WI38 (cell line): ENCODE results near the gene NHLRC4.

Source experiments
- H3K4me3 ChIP-seq: 2 replicates; pipeline ENCODE4 v1.5.1; 2011; ENCODE audit warnings: low read depth, mild to moderate bottlenecking, control low read depth, low read length
- TF ChIP-seq, protein P1 (sequence below): IDR thresholded peaks from 2 replicates; pipeline ENCODE4 v1.5.1; 2012; ENCODE audit warnings: low read depth, mild to moderate bottlenecking, control low read depth, low read length

Gene NHLRC4

GRCh38 chr16:575354-576196 lies 8.8 kb downstream of the NHLRC4 start:
- TF ChIP-seq, protein P1, sequence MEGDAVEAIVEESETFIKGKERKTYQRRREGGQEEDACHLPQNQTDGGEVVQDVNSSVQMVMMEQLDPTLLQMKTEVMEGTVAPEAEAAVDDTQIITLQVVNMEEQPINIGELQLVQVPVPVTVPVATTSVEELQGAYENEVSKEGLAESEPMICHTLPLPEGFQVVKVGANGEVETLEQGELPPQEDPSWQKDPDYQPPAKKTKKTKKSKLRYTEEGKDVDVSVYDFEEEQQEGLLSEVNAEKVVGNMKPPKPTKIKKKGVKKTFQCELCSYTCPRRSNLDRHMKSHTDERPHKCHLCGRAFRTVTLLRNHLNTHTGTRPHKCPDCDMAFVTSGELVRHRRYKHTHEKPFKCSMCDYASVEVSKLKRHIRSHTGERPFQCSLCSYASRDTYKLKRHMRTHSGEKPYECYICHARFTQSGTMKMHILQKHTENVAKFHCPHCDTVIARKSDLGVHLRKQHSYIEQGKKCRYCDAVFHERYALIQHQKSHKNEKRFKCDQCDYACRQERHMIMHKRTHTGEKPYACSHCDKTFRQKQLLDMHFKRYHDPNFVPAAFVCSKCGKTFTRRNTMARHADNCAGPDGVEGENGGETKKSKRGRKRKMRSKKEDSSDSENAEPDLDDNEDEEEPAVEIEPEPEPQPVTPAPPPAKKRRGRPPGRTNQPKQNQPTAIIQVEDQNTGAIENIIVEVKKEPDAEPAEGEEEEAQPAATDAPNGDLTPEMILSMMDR, result no peak

DNA sequence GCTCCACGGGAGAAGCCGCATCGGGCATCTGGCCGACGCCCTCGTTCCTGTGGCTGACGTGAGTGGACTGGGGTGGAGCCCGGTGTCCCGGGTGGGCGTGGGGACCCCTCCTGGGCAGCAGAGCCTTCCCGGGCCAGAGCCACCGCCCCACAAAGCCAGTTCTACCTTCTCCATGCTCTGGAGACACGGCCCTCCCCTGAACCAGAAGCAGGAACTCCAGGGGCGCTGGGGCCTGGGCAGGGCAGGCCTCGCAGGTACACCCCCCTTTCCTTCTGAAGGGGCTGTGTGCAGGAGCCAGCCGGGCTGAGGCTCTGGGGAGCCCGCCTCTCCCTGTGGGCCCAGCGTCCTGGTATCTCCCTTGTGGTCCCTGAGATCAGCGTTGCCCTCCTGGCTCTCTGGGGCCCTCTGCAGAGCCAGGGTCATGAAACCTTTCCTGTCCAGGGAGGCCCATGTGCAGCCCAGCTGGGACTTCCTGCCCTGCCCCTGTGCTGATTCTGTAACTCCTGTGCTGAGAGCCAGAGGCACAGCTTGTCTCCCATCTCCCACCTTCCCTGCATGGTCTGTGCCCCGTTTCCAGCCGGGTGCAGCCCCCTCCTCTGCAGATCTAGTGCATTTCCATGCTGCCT lies 9.5 kb downstream of the NHLRC4 start:
- TF ChIP-seq, protein P1, result no peak

More at GRCh38 chr16:575354-576196, 8.8 kb downstream of the NHLRC4 start:
- no peak overlapping the region for H3K4me3 ChIP-seq

GRCh38 chr16:576823-577201 lies 10.0 kb downstream of the NHLRC4 start:
- no peak overlapping the region for H3K4me3 ChIP-seq

More for the DNA sequence above, 9.5 kb downstream of the NHLRC4 start:
- H3K4me3 ChIP-seq, result no peak overlapping the region

GRCh38 chr16:577796-578195 lies 11.0 kb downstream of the NHLRC4 start:
- no peak overlapping the region for H3K4me3 ChIP-seq
- TF ChIP-seq, protein P1, result no peak

More at GRCh38 chr16:576823-577201, 10.0 kb downstream of the NHLRC4 start:
- TF ChIP-seq, protein P1, result no peak

DNA sequence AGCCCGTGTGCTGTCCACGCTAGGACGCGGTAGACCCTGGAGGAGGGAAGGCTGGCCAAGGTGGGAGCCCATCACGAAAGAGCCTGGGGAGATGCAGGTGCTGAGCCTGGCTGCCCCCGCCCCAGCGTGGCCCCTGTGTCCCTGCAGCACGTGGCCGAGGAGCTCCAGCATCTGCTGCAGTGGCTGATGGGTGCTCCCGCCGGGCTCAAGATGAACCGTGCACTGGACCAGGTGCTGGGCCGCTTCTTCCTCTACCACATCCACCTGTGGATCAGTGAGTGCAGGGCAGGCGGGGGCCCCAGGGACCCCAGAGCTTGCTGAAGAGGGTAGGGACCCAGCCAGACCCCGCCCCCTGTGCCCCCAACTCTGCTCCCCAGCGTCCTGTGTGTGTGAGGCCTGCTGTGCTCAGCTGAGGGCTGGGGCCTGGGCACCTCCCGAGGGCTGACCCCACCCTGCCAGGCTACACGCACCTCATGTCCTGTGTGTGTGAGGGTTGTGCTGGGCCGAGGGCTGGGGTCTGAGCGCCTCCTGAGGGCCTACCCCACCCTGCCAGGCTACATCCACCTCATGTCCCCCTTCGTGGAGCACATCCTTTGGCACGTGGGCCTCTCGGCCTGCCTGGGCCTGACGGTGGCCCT lies 11.5 kb downstream of the NHLRC4 start:
- no peak overlapping the region for H3K4me3 ChIP-seq
- TF ChIP-seq, protein P1, result no peak

DNA sequence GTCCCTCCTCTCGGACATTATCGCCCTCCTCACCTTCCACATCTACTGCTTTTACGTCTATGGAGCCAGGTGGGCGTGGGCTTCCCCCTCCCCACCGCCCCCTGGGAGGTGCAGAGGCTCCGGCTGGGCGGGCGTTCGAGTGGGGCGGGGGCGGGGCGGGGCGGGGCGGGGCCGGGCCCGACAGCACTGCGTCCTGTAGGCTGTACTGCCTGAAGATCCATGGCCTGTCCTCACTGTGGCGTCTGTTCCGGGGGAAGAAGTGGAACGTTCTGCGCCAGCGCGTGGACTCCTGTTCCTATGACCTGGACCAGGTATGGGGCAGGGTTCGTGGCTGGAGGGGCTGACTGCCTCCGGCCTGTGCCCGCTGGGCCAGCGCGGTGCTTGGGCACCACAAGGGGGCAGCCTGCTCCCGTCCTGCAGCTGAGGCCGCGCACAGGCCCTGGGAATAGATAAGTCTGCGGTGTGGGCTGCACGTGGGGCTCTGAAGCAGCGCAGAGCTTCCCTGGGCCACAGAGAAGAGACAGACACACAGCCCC lies 12.1 kb downstream of the NHLRC4 start:
- TF ChIP-seq, protein P1, result peak; percentile 83
- no peak overlapping the region for H3K4me3 ChIP-seq
